Measurements from ENCODE around the gene TFF2.

The TFF2 gene, protein sequence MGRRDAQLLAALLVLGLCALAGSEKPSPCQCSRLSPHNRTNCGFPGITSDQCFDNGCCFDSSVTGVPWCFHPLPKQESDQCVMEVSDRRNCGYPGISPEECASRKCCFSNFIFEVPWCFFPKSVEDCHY

DNA sequence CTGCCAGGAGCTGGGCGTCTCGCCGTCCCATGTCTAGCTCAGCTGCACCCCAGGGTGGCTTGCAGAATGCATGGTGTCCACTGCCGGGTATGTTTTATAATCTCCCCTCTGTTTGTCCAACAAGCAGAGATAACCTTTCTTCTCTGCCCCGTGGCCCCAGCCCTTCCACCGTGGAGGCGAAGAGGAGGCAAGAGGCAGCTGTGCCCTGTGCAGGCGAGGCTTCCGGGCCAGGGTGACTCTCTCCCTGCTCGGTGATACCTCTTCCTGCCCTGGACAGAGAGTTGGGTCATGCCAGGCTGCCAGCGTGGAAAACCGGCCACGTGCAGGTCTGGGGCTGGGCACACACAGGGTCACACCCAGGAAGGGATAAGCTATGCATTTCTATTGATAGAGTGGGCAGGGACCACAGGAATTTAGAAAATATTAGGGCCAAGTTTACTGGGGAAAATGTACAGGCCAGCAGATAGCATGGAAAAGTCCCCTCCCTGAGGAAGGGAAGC lies at the start of gene TFF2:
TSS of gene TFF2 (minus strand) at position 68 of the 500 bp plus-strand sequence. CDS start at position 31, 37 bp downstream.
- DNase-seq (ENCODE audit: low read depth in 2 of 2) = no peak

DNA sequence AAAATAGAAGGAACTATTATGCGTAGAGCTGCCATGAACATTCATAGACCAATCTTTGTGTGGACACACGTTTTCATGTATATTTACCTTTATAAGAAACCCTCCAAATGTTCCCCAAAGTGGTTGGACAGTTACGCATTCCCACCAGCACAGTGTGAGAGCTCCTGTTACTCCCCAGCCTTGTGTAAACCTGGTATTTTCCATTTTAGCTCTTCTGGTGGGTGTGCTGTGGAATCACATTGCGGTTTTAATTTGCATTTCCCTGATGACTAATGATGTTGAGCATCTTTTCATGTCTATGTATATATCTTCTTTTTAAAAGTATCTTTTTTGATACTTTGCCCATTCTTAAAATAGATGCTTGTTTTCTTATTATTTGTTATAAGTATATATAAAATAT lies 49.7 kb upstream of the TFF2 start:
- DNase-seq (ENCODE audit: low read depth in 2 of 2) = no peak

DNA sequence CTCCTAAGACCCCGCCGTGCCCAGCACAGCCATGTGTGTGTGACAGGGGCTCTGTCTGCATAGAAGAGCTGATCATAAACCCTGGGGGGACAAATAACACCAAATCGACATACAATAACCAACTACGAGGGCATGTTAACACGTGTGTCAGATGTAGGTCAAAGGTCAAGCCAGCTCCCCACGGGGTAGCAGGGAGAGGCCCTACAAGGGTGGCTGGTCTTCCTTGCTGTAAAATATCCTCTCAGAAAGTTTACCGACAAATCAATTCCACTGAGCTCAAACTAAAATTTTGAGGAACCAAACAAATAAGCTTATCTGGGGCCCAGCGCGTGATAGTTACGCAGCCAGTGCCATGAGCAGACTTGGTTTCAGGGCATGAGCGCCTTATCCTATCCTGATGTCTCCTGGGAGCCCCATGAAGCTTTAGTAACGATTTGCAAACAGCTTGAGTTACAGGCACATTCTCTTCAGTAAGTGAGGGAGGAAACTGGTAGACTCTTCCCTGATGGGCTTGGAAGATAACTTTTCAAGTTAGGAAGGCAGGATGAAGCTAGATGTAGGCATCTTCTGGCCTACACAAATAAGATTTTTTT lies 47.7 kb upstream of the TFF2 start:
- DNase-seq (ENCODE audit: low read depth in 2 of 2) = no peak

DNA sequence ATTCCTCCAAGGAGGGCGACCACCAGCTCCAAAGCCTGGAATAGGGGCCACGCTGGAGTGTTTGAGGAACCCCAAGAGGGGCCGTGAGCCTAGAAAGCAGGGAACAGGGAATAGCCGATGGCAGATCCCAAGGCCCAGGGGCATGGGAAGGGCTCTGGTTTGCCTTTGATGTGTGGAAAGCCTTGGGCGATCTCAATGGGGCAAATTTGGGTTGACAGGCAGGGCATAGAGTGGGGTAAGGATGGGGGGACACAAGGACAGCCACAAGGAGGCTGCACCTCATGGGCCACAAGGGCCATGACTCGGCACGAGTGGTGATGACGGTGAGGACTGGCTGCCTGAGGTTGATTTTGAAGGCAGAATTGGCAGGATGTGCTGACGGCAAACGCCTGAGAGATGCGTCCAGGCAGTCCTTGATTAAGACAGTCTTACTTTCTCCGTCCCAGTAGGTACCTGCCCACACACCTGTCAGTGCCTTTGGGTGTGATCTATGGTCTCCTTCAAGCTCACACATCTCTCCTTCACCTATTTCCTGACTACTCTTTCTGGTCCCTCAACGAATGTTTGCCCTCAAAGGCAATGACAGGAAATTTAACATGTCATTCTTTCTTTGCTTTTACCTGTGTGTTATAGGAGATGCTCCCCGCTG lies 47.1 kb upstream of the TFF2 start:
- no peak for DNase-seq (ENCODE audit: low read depth in 2 of 2)

DNA sequence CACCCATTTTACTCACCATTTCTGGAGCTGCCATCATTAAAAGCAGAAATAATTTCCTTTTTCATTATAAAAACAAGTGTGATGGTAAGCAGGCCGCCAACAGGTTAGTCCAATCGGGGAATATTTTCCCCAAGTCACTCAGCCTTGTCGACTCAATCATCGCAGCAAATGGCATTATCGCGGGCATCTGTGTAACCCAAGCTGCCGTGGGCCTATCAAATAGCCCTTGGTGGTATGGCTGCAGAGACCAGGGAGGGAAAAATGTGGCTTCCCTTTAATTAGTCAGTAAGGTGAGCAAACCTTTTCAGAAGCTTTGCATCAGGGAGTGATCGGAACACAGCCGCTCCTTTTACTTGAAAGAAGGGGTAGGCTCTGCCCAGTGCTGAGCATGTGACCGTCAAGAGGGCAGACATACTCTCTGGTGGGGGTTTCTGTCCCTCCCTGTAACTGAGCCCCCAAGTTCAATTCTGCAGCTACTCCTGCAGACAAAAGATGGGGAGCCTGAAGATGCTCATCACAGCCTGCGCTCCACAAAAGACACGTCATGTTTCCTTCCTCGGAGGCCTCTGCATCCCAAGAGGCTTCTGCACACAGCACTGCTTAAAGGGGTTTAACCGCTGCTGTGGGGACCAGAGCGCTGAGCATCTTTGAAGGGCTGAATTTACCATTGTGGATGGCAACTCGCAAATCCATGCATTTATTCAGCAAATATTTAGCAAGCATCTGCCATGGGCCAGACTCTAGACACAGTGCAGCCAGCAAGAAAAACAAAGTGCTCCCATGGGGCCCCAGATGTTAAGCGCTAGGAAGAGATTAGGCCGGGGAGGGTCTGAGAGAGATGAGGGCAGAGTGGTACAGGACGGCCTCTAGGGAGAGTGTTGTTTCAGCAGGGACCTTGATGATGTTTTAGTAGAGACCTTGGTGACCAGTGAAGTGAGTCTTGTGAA lies 46.3 kb upstream of the TFF2 start:
- no peak for DNase-seq (ENCODE audit: low read depth in 2 of 2)

DNA sequence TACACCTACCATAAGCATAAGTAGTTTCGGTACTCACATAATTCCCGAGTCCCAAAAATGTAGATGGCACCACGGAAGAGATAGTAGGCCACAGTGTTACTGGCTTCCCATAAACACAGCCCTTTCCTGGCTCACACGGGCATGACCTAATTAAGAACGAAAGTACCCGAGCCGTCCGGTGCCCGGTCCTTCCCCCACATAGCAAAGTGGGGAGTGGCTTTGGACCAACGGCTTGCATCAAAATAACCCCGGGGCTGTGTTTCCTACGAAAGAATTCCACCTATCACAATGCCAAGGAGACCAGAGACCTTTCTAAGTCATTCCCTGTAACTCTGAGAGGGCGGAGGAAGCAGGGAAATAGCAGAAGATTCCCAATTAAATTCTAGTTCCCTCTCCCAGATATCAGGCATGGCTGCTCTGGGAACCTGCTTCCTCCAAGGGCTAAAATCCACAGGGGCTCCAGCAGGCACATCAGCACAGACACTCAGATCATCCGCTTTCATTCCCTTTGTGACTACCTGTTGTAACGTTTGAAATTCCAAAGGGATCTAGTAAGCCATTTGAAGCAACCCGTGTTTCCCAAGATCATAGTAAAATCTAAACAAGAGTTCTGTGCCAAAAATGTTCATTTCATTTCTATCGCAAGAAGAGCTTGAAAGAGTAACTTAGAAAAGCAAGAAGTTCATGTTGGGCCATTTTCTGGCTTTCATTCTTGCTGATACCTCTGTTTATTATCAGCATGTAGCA lies 45.3 kb upstream of the TFF2 start, which contains the start of gene TMPRSS3:
TSS of gene TMPRSS3 (minus strand) at position 148 of the 747 bp plus-strand sequence. CDS start 635 bp downstream, outside the sequence.
- no peak for DNase-seq (ENCODE audit: low read depth in 2 of 2)

DNA sequence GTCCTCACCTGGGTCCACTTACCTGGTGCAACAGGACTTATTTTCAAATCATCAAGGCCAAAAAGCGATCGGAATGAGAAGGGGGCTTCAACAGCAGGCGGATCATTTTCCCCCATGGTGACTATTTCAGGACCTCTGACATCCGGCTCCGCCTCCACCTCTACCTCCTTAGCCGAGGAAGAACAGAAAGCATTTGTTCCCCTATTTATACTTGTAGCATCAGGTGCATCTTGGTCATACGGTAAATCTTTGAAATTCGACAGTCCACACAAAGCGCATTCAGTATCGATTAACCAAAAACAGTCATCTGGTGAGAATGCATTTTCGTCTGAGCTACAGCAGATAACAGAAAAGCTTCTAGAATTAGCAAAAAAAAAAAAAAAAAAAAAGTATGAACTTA lies 44.5 kb upstream of the TFF2 start:
- DNase-seq (ENCODE audit: low read depth in 2 of 2) = no peak

DNA sequence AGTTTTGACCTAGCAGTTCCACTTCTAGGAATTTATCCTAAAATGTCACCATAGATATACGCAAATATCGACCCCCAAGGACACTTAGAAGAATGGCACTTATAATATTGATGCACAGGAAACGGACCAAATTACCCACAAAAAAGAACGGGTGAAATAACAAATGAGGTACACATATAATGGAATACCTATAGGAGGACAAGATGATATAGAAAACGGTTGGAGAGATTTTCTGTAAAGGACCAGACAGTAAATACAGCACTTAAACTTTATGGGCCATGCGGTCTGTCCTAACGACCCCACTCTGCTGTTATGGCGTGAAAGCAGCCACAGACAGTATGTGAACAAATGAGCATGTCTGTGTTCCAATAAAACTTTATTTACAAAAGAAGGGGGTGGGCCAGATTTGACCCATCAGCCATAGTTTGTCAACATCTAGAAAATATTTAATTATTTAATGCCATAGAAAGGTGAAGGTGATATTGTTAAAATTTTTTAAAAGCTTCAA lies 42.7 kb upstream of the TFF2 start:
- no peak for DNase-seq (ENCODE audit: low read depth in 2 of 2)

DNA sequence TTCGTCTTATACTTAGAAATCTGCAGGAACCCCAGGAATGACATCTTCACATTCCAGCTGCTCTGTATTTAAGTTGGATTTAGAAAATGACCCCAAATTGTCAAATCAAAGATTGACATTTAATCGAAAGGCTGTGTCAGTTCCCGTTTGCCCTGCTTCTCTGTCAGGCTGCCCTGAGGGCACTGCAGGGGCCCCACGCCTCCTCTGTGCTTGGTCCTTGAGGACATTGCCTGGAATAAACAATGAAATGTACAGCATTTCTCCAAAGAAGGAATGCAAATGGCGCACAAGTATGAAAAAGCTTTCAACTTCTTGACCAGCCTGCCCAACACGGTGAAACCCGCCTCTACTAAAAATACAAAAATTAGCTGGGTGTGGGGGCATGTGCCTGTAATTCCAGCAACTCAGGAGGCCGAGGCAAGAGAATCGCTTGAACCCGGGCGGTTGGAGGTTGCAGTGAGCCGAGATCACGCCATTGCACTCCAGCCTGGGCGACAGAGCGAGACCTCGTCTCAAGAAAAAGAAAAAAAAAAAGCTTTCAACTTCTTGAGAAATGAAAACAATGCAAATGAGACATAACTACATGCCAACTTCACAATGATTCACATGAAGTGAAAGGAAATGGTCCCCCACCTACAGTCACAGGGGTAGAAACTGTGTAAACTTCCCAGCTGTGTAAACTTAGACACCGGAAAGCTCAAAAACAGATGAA lies 42.1 kb upstream of the TFF2 start:
- no peak for DNase-seq (ENCODE audit: low read depth in 2 of 2)

DNA sequence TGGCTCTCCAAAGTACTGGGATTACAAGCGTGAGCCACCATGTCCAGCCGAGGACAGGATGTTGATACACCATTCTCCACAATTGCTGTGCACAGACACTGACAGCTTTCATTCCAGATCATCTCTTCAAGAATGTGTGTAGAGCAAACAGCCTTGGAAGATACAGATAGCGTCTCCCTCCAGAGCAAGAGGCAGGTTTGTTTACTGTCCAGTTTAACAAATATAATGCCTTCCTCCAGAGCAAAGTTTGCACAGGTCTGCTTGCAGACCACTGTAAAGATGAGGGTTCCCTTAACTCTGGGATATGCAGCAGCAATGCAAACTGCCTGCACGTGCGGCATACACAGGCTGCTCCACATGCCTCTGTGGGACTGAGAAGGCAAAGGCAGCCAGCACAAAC lies 40.5 kb upstream of the TFF2 start:
- no peak for DNase-seq (ENCODE audit: low read depth in 2 of 2)

DNA sequence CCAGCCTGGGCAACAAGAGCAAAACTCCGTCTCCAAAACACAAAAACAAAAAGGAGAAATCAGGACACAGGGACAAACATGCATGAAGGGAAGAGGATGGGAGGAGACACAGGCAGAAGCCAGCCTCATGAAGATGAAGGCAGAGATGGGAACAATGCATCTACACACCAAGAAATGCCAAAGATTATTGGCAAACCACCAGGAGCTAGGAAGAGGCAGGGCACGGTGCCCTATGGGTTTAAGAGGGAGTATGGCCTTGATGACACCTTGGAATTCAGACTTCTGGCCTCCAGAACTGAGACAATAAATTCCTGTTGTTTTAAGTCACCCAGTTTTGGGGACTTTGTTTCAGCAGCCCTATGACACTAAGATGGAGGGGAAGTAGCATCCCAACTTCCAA lies 39.9 kb upstream of the TFF2 start:
- DNase-seq (ENCODE audit: low read depth in 2 of 2) = no peak

DNA sequence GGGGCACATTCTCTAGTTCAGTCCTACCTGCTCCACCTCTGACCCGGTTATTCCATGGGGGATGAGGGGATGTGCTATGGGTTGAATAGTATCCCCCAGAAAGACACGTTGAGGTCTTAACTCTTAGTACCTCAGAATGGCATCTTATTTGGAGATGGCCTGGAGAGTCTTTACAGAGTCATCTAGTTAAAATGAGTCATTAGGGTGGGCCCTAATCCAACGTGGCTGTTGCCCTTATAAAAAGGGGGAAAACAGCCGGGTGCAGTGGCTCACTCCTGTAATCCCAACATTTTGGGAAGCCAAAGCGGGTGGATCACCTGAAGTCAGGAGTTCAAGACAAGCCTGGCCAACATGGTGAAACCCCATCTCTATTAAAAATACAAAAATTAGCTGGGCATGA lies 39.4 kb upstream of the TFF2 start:
- DNase-seq (ENCODE audit: low read depth in 2 of 2) = no peak

DNA sequence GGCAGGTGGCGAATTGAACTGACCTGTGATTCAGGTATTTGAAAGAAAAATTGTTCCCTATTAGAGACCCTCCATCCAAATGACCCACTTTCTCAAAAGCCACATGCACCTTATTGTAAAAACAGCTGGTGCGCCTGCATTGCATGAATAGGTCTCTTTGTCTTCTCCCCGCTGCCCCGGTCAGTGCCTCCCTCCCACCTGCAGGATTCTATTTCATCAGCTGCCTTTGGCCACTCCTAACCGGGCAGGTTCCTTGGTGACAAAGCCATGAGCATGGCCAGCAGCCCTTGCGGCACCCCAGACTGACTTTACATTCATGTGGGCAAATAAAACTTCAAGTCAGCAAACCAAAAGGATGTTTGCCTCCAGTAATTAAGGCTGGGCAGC lies 38.6 kb upstream of the TFF2 start:
- DNase-seq (ENCODE audit: low read depth in 2 of 2) = no peak

DNA sequence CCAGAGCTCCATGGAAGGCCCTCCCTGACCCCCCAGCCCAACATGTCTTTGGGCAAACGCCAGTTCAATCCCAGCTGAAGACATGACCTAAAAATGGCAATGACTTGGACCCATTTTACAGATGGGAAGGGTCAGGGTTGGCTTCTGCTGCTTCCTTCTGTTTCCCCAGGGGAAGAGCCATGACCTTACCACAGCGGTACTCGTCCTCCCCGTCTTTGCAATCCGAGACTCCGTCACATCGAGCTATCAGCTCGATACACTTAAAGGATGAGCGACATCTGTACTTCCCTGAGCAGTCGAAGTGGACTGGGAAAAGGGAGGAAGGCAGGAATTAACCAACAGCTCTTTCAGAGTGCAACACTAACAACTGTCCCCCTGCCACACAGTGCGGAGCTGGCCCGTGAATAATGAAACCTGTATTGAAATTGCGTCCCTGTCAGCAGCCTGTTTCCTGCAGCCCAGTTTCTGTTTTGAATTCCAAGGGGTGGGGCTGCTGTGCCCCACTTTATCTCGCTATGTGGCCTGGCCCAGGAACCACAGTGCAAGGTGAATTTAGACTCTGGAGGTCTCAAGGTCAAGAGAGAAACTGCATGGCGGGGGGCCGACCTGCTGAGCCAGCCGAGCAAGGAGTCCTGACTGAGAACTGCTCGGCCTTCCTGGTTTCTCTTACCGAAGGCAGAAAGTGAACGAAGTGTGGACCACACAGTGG lies 38.1 kb upstream of the TFF2 start:
- DNase-seq (ENCODE audit: low read depth in 2 of 2) = no peak

DNA sequence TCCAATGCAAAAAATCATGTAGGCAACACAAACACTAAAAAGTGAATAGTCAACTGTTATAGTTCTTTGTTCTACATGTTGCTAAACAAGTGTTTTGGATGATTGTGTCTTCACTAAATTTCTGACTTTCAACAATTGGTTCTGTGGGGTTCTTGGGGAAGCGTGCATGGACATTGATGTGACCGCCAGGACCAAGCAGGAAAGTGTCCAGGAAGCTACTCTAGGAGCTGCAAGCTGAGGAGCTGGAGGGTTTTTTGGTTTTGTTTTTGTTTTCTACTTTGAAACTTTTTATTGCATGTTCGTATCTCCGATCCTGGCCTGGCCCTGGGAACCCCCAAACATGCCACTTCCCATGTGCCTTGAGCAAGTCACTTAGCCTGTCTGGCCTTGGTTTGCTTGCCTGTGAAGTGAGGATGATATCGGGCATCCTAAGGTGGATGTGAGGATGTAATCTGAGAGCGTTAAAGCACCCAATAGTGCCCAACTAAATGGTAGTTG lies 37.1 kb upstream of the TFF2 start:
- no peak for DNase-seq (ENCODE audit: low read depth in 2 of 2)

DNA sequence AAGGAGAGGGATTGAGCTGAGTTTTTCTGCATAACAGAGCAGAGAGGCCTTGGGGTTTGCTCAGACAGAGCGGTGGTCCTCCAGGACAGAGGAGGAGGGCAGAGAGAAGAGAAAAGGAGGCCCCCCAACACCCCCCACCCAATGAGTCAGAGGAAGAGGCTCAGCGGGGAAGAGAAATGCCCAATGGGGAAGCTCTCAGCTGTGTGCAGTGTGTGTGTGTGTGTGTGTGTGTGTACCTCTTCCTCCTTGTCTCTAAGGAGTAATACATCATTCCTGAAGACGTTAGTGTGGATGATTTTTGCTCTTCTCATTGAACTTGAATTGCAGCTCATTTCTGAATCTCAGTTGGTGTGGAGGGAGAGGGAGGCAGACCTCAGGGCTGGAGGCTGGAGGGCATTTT lies 36.4 kb upstream of the TFF2 start:
- DNase-seq (ENCODE audit: low read depth in 2 of 2) = no peak

DNA sequence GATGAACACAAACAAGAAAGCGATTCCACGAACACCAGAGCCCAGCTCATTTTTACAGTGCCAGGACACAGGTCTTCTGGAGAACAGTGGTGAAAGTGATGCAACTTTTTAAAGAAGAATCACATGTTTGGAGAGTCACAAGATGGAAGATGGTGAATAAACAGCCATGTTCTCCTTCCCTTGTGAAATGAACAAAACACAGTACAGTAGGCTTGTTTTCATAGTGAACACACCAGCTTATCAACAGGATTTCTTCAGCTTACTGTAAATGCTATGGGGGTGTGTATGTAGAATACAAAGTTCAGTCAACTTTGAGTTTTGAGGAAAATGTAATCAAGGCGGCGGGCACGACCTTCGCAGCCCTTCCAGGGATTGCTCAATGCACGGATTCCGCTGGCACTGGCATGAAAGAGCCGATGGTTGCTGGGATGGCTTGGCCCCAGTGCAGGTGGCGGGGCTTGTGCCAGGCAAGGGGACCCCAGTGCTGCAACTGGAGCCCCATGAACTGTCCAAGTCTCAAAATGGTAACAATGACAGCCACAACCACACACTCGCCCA lies 35.3 kb upstream of the TFF2 start:
- no peak for DNase-seq (ENCODE audit: low read depth in 2 of 2)

DNA sequence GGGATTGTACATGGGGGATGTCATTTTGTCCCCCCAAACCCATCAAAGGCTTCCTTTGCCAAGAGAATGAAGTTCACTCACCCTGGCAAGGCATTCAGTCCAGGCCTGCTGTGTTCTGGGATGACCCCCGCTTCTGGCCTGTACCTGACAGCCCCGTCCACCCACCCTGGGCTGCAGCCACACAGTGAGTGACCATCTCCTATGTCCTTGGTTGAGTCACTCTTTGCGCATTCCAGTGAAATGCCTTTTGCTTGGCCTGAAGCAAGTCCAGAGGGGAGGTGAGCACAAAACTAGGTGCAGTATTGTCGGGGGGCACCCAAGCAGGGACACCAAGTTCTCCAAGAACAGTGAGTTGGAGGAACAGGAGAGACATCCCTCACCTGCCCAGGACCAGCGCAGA lies 34.8 kb upstream of the TFF2 start:
- no peak for DNase-seq (ENCODE audit: low read depth in 2 of 2)

DNA sequence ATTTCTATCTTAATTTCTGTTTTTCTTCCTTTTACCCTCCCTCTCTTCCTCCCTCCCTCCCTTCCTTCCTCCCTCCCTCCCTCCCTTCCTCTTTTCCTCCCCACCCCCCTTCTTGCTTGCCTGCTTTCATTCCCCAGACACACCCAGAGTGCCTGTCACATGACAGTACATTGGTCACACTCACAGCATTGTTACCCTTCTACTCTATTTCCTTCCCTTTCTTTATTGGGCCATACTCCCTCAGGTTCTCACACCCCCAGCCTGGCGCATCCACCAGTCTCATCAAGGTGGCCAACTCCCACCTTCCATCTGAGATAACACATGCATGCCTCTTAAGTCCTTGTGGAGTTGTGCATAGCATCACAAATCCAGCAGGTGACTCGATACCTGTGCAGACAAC lies 34.2 kb upstream of the TFF2 start:
- no peak for DNase-seq (ENCODE audit: low read depth in 2 of 2)
